Myocyte (in vitro differentiated cells): ENCODE results near the gene KDF1. TPM values are rescaled to one million over a fixed set of nuclear protein-coding genes. Genes with fewer than 3 reads are reported as not detected.

Experiments used
- DNase-seq: peaks from one replicate; pipeline ENCODE4 v3.0.0-alpha.2; 2012; ENCODE audit warnings: low read depth
- polyA plus RNA-seq: library from polyadenylated mRNA; unstranded; fragments of >200 nt; gene quantifications from one replicate; pipeline ENCODE4 v1.2.1, GENCODE V29; 2012; ENCODE audit warnings: missing spikeins
- total RNA-seq: library from RNA; depleted of rRNA; stranded (reverse); fragments of >200 nt; gene quantifications from 2 replicates; pipeline ENCODE4 v1.2.3, GENCODE V29; 2014

Gene KDF1, protein sequence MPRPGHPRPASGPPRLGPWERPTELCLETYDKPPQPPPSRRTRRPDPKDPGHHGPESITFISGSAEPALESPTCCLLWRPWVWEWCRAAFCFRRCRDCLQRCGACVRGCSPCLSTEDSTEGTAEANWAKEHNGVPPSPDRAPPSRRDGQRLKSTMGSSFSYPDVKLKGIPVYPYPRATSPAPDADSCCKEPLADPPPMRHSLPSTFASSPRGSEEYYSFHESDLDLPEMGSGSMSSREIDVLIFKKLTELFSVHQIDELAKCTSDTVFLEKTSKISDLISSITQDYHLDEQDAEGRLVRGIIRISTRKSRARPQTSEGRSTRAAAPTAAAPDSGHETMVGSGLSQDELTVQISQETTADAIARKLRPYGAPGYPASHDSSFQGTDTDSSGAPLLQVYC
- total RNA-seq, result not detected in 2 replicates
- not detected for polyA plus RNA-seq

DNA sequence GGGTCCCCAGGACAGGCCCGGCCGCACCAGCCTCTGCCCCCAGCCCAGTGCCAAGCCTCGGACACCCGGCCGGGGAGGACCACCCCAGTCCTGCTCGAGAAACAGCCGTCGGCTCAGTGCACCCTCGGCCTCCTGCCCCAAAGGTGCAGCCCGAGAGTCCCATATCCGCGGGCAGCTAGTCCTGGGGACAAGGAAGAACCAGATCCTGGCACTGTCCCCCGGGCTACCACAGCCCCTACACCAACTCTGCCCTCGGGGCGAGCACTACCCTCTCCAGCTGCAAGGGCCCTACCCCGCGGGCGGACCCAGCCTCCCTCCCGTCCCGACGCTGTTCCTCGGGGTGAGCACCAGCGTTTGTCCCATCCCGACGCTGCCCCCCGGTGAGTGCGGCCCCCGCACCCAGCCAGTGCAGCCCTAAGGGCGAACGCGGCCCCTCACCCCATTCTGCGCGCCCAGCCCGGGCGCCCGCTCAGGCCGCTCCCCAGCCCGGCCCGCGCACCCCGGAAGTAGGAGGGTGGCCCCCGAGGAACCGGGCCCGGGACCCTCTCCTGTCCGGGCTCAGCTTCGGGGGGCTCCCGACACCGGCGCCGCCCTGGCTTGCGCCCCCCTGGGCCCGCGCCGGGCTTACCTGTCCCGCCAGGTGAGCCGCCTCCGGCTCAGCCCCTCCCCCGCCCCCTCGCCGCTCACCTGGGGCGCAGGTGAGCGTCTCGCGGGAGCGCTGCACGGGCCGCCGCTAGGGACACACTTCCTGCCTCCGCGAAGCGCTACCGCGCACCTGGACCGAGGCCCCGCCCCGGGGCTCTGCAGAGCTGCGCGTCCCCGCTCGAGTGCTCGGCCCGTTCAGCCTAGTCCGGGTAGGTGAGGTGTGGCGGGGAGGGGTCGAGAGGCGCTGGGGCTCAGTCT, at the start of gene KDF1:
Gene KDF1, minus strand, starts transcription at position 747 of the 903 bp plus-strand sequence. CDS start 8,088 bp downstream, outside the sequence.
- no peak for DNase-seq

DNA sequence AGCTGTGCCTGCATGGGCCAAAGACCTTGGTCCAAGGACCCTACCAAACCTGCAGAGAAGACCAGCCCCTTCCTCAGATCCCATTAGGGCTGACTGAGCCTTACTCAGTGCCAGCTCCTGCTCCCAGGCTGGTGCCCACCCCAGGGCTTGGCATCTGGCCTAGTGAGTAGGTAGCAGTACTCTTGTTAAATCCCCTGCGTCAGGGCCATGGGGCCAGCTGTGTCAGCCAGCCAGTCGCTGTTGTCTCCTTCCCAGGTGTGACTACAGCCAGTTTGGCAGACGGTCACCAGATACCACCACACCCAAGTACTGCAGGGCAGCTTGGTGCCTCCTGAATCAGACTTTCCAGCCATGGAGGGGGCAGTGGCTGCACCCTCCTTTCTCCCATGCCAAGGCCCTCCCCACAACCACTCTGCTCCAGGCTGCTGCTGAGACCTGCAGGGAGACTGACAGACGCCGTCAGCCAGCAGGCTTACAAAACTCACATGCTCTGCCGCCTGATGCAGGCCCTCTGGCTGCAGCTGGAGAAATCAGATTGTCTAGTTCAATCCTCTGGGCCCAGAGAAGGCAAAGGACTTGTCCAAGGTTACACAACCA, 49.4 kb upstream of the KDF1 start:
- no peak for DNase-seq

DNA sequence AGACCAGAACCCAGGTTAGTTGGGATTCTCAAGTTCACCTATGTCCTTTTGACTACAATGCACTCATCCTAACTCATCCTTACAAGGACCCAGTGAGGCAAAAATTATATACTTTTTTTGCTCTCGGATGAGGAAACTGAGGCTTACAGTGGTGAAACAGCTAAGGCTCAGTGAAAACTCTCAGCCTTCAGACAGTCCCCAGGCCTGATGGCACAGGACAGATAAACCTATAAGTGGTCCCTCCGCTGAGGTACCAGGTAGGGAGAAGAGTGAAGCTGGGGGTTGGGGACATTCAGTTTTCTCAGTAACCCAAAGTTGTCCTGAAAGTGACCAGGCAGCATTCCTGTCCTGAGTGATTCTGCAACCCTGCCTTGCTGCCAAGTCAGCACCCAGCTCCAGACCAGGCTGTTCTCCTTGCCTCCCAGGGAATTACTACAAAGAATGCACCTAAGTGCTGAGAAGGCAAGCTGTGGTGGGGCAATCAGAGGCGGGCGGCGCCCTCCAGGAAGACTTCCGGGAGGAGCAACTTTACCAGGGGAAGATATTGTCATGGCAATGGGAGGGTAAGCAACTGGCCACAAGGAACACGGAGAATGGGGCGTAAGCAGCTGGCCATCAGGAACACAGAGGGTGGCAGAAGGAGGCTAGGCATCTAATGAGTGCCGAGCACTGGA, 47.8 kb upstream of the KDF1 start:
- DNase-seq, result no peak

DNA sequence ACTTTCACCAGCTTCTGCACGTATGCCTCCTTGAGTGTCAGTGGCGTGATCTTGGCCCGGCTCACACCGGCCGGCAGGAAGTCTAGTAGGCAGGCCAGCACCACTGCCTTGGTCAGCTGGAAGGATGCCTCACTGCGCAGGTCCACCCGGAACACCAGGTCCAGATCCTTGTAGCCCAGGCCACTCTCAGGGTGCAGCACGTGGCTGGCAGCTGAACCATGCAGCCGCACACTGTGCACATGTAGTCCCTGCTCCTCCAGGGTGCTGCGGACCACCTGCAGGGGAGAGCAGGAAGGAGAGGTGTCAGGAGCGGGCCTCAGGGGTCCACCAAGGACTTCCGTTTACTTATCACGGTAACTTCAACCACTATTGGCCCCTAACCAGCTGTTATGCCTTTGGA, 46.4 kb upstream of the KDF1 start:
- DNase-seq, result no peak

DNA sequence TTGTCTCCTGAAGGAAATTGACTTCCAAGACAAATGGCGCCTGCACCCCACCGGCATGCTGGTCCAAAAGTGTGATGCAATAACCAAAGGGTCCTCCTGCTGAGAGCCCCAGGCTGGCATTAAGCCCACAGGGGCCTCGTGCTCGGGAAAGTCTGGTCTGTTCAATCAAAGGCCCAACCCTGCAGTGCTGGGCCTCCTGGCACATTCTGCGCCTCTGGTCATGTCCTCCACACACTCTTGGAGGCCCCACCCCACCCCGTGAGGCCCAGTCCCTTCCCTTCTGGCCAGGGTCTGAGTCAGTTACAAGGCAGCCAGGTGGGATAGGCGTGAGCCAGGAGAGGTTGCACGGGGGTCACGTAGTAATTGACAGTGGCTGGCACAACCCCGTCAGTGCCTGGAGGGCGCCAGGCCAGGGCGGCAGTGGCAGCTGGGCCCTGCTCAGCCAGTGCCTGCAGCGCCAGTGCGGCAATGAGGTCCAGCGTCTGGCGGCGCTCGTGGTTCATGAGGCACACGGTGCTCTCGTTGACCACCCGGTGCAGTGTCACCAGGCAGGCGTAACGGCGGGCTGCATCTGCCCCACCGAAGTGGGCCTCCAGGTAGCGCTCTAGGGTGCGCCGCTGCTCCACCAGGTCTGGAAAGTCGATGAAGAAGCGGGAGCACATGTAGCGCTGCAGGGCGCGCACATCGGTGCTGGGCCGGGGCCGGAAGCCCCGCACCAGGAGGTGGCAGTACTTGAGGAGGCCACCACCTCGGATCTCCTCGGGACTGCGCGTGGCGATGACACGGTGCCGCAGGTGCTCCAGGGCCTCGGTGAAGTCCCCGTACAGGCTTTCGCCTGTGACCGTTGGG, 45.6 kb upstream of the KDF1 start:
- no peak for DNase-seq

DNA sequence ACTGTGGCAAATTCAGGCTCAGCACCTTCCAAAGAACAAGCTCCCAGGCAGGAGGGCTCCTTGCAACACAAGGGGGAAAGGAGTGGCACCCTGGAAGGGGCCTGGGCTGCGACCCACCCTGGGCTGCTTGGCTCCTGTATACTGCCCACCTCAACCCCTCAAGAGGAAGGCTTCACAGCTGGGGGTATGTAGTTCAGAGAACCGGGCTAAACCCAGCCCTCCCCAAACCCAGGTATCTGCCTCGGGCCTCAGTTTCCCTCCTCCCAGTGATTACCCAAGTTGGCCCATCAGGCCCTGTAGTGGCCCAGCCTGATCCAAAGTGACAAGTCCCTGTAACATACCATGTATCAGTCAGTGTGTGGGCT, 44.9 kb upstream of the KDF1 start:
- DNase-seq, result no peak

DNA sequence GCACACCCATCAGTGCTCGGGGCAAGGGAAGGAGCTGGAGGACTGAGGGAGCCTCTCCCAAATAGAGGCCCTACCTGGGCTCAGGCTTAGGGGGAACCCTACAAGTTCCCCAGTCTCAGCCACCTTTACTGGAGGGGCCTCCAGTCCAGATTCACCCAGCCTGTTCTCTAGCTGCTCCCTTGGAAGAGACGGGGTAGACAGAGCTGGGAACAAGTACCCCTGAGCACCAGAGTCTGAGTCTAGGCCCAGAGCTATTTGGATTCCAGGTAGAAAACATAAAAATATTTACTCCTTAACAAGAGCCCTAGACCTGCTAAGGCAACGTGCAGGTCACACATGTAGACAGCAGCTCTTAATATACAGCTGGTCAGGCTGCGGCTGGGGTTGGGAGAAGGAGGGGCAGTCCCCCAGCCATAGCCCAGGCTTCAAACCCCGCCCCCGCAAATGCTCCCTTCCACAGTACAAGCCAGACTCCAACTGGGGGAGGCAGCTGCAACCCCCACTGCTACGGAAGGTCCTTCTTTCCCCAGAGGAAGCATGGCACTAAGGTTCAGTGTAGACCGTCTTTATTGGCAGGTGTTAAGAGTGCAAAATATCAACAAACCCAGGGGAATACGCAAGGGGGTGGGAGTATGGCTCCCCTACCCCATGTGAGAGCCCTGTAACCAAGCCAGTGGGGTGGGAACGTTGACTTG, 44.4 kb upstream of the KDF1 start:
- no peak for DNase-seq

DNA sequence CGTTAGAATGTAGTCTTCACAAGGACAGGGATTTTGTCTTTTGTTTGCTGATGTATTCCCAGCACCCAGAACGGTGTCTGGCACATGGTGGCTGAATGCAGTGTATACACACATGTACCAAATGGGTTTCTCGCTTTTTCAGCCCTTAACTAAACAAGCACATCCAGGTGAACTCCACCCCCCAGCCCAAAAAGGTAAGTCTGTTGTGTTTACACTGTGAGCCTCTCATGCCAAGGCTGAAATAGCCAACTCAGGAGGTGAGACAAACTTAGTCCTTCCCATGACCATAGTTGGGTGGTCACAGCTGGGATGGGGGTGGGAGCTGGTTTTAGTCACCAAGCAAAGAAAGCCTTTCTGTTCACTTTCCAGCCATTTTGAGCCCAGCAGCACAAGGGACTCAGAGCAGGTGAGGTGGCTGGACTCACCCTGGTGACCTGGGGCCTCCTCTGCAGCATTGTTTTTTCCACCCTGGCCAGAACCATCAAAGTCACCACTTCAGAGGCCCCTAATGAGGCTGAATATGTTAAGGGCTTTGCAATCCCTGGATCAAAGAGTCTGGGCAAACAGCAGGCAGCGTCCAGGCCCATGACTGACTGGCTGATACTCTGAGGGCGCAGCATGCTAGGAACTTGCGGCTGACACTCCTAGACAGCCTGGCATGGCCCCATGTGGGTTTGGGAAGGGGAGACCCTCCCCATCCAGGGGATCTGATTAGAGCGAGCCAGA, 43.6 kb upstream of the KDF1 start:
- DNase-seq, result no peak

DNA sequence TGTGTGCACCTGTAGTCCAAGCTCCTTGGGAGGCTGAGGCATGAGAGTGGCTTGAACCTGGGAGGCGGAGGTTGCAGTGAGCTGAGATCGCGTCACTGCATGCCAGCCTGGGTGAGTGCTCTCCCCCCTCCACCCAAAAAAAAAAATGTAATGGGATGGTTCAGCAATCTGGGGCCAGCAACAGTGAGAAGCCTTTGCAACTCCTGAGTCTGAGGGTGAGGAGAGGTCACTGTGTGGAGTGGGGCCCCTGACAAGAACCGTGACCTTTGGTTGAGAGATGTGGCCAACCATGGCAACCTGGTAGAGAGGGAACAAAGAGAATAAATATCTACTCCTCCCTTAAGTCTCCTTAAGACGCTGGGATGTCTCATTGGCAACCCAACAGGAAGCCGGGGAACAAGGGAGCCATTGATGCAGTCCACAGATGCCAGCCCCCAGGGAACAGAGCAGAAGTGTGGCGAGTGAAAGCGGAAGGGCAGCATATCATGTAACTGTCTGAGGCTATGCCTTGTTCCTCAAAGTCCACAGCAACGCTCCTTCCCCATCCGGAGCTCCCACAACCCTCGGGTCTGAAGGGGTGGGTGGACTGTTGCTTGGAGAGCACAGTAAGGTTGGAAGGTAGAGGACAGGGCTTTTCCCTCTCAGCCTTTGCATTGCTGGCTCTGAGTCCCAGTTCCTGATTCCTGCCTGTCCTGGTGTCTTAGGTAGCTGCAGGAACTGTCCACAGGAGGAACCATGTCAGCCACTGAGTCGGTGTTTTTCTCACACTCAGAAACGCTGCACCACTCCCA, 41.5 kb upstream of the KDF1 start:
- no peak for DNase-seq

DNA sequence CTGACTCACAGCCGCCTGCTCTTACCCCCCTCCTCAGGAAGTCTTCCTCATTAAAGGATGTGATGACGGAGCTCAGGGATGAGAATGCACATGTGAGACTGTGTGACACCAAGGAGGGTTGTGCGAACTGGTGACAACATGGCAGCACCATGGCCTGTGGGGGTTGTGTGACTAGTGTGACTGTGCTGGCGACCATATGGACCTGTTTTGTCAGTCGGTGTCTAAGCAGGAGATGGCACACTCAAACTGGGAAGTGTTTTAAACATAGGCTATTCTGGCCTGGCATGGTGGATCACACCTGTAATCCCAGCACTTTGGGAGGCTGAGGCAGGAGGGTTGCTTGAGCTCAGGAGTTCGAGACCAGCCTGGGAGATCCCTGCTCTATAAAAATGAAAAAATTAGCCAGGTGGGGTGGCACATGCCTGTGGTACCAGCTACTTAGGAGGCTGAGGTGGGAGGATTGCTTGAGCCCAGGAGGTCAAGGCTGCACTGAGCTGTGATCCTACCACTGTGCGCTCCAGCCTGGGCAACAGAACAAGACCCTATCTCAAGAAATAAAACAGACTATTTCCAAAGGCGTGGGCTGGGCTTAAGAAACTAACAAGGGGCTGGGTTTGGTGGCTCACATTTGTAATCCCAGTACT, 40.7 kb upstream of the KDF1 start:
- no peak for DNase-seq

DNA sequence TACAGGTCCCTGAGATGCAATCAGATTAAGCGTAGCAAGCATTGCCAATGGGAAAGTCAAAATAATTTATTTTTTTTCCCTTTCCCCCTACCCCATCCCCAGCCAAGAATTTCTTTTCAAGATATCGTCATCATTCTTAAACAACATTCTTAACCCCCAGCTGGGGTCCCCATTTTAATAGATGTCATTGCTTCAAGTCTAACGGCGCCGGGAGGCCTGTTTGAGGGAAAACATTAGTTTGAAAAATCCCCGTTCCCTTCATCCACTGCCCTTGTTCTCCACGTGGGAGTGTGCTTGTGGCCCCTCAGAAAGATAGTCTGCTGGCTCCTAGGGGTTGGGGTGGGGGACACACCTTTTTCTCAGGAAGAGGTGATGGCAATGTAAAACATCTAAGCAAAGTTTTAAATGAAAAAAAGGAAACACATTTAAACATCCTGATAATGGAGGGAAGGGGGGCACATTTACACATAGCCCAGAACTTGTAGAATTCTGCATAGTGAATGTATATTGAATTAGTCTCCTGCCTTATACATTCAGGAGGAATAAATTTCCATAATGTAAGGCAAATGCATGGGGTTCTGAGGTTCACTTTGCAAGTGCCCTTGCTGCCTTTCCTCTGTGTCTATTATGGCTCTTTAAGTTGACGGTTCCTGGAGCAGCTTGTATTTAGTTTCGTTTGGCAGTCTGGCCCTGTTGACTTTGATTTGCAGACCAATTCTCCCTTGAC, 40.0 kb upstream of the KDF1 start:
- no peak for DNase-seq

DNA sequence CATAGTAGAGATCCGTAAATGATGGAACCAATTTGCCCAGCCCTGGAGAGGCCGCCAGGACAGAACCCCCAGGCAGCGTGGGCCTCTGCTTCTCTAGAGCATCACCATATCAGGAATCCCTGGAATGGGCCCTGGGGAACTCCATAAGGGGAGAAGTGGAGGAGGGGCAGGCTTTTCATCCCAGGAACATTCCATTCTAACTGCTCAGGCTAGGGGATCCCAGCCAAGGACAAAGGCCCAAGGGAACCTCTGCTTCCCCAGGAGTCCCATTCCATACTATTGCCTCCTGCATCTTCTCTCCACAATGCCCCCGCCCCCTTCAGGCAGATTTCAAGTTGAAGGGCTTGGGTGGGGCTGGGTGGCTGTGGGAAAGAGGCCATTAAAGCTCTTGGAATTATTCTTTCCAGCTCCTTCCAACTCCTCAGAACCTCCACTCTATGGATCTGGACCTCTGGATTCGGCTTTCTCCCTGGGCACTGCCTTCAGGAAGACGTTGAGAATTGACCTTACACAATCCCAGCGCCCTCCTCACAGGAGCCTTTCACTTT, 39.2 kb upstream of the KDF1 start:
- DNase-seq, result peak; percentile 75

DNA sequence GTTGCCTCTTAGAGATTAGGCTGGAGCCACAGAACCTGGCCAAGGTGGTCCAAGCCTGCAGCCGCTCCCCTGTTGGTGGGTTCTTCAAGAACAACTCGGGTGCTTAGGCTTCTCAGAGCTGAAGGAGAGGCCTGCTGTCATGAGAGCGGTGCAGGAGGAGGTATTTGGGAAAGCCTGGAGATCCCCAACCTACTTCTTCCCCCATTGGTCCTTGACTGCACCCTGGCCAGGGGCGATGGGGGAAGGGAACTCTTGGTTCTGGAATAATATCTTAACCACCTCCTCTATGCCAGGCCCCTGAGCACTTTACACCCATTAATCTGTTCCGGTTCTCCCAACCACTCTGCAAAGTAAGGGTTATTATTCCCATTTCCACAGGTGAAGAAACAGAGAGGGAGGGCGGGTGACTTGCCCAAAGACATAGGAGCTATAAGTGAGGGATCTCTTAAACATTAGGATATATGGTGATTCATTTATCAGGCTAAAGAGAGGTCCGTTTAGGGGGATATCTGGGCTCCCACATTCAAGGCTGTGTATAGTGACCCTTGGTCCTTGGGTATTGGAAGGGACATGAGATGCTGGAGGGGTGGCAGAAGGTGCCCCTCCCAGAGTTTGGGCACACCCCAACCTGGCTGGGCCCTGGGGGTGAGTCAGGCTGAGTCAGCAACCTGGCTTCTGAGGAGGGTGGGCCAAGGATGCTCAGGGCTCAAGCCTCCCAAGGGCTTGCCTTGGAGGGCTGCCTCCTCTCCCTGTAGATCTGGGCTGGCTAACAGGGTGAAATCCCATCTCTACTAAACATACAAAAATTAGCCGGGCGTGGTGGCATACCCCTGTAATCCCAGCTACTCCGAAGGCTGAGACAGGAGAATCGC, 38.4 kb upstream of the KDF1 start:
- DNase-seq, result no peak

DNA sequence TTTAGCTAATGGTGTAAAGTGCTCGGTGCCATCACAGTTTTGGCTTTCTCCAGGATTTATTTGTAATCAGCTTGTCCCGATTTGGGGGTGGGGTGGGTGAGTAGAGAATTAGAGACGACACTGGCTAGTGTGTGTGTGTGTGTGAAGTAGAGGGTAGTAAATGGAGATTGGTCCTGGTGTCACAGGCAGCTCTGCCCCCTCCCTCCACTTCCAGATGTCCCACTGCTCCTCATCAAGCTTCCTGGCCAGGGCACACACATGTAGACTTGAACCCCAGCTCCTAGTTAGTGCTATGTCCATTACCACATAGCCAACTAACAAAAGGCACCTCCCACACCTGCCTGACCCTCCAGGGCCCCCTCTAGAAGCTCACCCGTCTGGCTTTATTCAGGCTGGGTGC, 36.4 kb upstream of the KDF1 start:
- no peak for DNase-seq

DNA sequence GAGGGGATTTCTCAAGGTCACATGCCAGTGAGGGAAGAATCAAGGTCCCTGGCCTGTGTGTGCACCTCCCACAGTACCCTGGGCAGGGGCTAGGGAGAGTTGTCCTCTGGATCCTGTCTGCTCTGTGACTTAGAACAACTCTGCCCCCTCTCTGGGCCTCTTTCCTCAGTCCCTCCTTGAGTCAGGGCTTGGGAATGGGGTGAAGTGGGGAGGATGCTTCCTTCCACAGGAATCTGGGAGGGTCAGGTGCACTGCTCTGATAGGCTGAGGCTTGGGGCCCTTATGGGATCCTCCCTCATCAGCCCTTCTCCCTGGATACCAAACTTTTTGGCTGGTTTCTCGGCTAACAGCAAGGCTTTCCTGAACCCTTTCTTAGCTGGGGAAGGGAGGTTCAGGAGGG, 35.8 kb upstream of the KDF1 start:
- no peak for DNase-seq
